DMS79 (cell line): Measurements from ENCODE around the gene MCAM.

Experiments used
- DNase-seq: peaks from one replicate; lab custom pipeline; 2025; lab: John Stamatoyannopoulos, UW

Gene MCAM

GRCh38 chr11:119345685-119346084 is 28.8 kb upstream of the MCAM start:
- DNase-seq: no peak

- no peak for DNase-seq
Measured at GRCh38 chr11:119344291-119345010, 27.5 kb upstream of the MCAM start.

- DNase-seq: no peak
Measured at GRCh38 chr11:119343726-119344125, 26.8 kb upstream of the MCAM start.

- no peak for DNase-seq
Measured at GRCh38 chr11:119342362-119343130, 25.6 kb upstream of the MCAM start.

- no peak for DNase-seq
Measured at GRCh38 chr11:119342023-119342300, 25.0 kb upstream of the MCAM start.

- DNase-seq: no peak
Measured at GRCh38 chr11:119341222-119342022, 24.5 kb upstream of the MCAM start.

- DNase-seq: no peak
Measured at GRCh38 chr11:119340335-119341221, 23.6 kb upstream of the MCAM start, which contains the start of gene C1QTNF5. C1QTNF5 (minus strand) TSS chr11:119340883; CDS start chr11:119340397, 486 bp downstream.

- DNase-seq: no peak
Measured at GRCh38 chr11:119339589-119340334, 22.8 kb upstream of the MCAM start.

- no peak for DNase-seq
Measured at GRCh38 chr11:119338965-119339588, 22.1 kb upstream of the MCAM start.

- no peak for DNase-seq
Measured at GRCh38 chr11:119338318-119338890, 21.5 kb upstream of the MCAM start.

GRCh38 chr11:119337581-119338317 is 20.8 kb upstream of the MCAM start:
- DNase-seq: no peak

- DNase-seq: no peak
Measured at GRCh38 chr11:119336744-119337469, 20.0 kb upstream of the MCAM start.

GRCh38 chr11:119335655-119336543 is 19.0 kb upstream of the MCAM start:
- no peak for DNase-seq

- no peak for DNase-seq
Measured at GRCh38 chr11:119335091-119335654, 18.2 kb upstream of the MCAM start.

GRCh38 chr11:119334174-119334930 is 17.4 kb upstream of the MCAM start, which contains the start of gene RNF26:
RNF26 (plus strand) TSS chr11:119334527; CDS start chr11:119335123, 596 bp downstream.
- peak; percentile 99 for DNase-seq

GRCh38 chr11:119332111-119332765 is 15.3 kb upstream of the MCAM start:
- no peak for DNase-seq
